Endometrial microvascular endothelial cells (primary cell): ENCODE measurements around the gene PVR. TPM values are rescaled to one million over a fixed set of nuclear protein-coding genes. Genes with fewer than 3 reads are reported as not detected.
"Not testable (repeated sequence)": the region's sequence is repeated elsewhere in the genome, so short reads cannot be mapped to it uniquely, and the experiment has no call there.

Experiments
- in situ Hi-C: cut with HindIII; loops from 2 replicates; pipeline ENCODE4 v1.10.0; 2017; ENCODE audit warnings: low sequenced_read_pairs, low pct_unique_long_range_greater_than_20kb; ENCODE audit errors: inconsistent ontology term
- total RNA-seq: library from RNA; depleted of rRNA; stranded (reverse); fragments of >200 nt; gene quantifications from one replicate; pipeline ENCODE4 v1.2.3, GENCODE V29; 2015; ENCODE audit errors: inconsistent ontology term

Gene PVR, protein sequence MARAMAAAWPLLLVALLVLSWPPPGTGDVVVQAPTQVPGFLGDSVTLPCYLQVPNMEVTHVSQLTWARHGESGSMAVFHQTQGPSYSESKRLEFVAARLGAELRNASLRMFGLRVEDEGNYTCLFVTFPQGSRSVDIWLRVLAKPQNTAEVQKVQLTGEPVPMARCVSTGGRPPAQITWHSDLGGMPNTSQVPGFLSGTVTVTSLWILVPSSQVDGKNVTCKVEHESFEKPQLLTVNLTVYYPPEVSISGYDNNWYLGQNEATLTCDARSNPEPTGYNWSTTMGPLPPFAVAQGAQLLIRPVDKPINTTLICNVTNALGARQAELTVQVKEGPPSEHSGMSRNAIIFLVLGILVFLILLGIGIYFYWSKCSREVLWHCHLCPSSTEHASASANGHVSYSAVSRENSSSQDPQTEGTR
- total RNA-seq: 342 TPM

DNA sequence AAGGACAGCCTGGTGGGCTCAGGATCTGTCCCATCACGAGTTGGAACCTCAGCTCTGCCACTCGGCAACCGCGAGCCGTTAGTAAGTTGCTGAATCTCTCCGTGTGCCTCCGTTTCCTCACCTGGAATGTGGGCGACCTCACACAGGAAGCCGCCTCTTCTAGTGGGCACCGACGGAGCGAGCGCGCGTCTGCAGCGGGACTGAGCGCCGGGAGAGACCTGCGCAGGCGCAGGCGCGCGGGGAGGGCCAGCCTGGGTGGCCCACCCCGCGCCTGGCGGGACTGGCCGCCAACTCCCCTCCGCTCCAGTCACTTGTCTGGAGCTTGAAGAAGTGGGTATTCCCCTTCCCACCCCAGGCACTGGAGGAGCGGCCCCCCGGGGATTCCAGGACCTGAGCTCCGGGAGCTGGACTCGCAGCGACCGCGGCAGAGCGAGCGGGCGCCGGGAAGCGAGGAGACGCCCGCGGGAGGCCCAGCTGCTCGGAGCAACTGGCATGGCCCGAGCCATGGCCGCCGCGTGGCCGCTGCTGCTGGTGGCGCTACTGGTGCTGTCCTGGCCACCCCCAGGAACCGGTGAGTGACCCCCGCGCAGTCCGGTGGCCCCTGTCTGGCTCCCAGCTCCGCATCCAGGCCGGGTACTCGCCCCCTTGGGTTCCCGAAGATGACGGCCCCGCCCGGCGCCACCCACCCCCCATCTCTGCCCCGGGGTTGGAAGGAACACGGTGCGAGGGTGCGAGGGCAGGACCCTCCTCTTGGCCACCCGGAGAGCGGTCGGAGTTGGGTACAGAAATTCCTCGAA lies at the start of gene PVR:
Gene PVR, plus strand, starts transcription at position 306 of the 797 bp plus-strand sequence. Its CDS starts 187 bp downstream, at position 493.
- in situ Hi-C loops: no loop called here

DNA sequence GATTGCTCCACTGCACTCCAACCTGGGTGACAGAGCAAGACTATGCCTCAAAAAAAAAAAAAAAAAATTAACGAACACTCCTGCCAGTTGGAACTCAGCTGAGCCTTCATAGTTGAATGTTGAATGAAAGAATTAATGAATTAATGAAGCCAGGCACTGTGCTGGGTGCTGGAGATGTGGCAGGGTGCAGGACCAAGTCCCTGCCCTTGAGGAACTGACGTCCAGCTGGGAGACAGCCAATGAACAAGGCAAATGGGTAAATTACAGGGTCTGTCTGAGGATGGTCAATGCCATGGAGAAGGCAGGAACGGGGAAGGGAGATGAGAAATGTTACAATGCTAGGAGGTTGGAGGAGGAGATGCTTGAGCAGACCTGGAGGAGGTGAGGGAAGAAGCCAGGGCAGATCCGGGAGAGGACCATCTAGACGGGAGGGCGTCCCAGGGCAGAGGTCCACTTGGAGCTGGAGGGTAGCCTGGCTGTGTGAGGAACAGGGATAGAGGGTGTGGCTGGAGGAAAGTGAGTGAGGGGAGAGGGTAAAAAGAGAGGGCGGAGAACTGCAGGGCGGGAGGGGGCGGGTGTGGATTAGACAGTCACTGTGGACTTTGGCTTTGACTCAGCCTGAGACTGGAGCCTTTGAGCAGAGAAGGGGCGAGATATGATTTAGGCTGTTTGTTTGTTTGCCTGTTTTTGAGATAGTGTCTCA lies 47.1 kb upstream of the PVR start:
- in situ Hi-C loops: no loop called here

DNA sequence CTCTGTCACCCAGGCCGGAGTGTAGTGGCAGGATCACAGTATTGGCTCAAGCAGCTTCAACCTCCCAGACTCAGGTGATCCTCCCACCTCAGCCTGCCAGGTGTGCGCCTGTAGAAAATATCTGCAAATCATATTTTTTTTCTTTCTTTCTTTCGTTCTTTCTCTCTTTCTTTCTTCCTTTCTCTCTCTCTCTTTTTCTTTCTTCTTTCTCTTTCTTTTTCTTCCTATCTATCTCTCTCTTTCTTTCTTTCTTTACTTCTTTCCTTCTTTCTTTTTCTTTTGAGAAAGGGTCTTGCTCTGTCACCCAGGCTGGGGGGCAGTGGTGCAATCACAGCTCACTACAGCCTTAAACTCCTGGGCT lies 46.6 kb upstream of the PVR start:
- in situ Hi-C loops: no loop called here

DNA sequence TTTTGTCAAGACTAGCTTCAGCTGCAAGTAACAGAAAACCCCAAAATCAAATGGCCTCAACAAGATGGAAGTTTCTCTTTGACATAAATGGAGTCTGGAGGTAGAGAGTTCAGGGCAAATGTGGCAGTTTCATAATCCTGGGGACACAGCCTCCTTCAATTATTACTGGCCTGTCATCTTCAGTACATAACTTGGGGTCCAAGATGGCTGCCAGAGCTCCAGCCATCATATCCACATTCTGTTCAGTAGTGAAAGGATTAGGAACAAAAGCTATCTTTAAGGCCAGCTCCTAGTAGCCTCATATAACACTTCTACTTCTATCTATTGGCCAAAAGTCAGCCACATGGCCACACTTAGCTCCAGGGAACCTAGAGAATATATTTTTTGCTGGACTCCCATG lies 45.4 kb upstream of the PVR start:
- in situ Hi-C loops: no loop called here

DNA sequence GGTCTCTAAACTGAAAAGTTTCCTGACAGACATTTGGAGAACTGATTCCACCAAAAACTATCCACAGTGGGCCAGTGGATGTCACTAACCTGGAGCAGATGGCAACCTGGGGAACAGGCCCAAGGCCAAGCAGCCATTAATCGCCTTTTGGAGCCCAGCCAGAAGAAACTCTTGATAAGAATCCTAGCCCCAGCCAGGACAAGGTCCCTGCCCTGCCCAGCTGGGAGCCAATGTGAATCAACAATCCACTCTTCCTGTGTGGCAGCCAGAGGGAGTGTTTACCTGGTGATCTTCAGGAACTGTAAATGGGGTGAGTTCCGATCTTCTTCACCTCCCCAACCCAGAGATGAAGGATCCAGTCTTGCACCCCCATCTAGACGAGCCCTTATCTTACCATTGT lies 44.8 kb upstream of the PVR start:
- in situ Hi-C loops: no loop called here

DNA sequence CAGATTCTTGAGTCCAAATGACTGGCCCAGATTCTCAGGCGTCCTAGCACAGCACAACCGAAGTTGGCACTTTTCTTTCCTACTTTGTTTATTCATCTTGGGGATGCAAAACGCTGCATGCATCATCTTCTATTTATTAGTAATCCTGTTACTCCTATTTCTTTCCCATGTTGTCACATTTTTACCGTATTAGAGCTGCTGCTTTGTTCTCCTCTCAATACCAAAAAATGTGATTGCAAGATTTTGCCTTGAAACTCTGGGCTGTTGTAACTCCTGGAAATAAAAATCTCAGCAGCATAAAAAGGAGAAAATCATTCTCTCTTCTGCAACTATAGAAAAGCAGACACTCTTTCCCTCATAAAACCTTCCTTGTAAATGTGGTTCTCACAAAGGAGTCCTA lies 43.2 kb upstream of the PVR start:
- in situ Hi-C loops: no loop called here

DNA sequence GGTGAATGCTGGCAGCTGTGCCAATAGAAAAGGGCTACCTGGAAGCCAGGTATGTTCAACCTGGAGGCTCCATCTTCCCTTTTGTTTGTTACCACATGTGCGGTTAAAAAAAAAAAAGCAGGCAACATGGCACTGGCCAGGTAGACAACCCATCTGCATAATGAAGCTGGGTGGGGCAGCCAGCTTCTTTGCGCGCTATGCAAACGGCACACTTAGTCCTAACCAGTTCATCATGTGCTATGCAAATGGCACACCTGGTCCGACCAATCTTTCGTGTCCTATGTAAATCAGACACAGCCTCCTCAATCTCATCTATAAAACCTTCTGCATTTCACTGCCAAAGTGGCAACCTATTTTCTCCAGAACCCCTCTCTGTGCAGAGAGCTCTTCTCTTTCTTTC lies 41.6 kb upstream of the PVR start:
- in situ Hi-C loops: no loop called here

DNA sequence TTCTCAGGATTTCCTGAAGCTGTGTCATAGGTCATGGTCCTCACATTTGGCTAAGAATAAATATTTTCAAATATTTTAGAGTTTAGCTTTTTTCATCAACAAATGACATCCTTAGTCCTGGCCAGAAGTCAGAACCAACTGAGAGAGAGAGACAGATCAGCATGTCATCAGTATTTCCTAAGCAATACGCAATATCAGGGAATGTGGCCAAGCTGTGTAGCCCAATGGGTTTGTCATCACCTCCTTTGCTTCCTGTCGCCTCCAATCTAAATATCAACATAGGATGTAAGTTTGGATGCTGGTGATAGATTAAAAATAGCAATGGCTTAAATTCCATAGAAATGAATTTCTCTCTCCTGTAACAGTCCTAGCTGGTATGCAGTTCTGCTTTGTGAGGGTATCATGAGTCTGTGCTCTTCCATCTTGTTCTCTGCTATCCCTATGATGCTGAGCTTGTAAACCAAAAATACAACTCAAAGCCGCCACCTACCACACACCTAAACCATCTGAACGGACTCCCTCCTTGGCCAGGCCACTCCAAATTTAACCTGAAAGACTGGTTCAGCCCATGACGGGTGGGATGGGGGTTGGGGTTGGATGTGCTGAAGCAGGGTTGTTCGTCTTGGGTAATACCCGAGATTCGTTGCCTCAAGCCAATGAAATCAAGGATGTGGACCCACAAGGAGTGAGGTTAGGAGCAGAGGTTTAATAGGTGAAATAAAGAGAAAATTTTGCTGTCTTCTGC lies 40.3 kb upstream of the PVR start:
- in situ Hi-C loops: no loop called here

DNA sequence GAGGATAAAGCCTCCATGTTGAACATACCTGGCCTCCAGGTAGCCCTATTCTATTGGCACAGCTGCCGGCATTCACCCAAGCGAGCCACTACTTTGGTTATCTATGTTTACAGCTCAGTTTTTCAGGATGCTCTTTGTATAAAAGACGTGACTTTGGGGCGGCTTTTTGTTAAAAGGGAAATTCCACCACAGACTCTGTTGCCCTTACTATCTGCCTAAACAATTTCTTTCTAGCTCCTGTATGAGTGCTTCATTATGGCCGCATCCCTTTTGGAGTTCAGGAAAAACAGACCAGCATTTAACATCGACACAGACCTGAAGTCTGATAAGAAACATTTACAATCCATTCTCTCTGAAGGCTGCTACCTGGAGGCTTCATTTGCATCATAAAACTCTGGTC lies 39.5 kb upstream of the PVR start:
- in situ Hi-C loops: no loop called here

DNA sequence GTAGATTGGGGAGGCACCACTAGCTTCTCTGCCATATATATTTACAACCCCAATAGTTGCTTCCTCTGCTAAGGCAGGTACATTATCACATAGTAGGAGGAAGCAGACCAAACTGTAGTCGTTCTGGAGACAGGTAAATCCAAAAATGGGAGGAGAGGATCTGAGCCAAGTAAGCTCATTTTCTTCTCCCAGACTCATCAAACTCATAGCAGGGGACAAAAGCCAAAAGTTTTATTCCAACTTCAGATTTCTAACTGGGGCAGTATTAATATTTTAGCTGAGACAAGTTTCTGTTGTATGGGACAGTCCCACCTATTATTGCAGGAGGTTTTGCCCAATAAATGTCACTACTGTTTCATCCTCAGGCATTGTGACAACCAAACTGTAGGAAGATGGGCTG lies 38.2 kb upstream of the PVR start:
- in situ Hi-C loops: no loop called here

DNA sequence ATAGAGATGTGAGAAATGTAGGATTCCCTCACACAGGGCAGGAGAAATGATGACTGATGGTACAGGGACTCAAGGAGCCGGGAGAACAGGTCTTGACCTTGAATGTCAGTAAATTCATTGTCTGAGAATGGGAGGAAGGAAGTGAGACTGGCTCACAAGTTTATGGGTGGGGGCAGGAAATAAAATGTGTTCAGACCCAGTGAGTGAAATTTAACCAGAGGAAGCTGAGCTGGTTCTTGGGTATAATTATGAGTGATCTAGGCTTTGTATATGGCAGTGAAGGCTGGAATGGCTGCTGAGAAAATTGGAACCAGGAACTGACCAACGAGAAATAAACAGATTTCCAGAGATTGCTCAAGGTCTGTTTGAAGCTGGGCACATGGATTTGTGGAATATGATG lies 36.7 kb upstream of the PVR start:
- in situ Hi-C loops: no loop called here

DNA sequence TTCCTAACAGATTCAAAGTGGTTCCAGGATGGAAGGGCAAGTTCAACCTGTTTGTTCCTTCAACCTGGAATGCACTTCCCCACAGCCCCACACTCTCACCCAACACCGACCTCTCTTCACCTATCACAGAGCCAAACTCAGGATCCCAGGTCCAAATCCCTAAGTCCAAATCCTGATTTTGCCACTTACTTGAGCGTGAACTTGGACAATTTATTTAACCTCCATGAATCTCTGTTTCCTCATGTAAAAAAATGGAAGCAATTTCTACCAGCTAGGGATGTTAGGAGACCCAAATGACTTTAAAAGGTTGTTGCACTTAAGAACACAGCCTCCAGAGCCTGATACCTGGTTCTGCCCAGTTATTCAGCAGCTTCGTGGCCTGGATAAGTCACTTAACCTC lies 35.8 kb upstream of the PVR start:
- in situ Hi-C loops: no loop called here

DNA sequence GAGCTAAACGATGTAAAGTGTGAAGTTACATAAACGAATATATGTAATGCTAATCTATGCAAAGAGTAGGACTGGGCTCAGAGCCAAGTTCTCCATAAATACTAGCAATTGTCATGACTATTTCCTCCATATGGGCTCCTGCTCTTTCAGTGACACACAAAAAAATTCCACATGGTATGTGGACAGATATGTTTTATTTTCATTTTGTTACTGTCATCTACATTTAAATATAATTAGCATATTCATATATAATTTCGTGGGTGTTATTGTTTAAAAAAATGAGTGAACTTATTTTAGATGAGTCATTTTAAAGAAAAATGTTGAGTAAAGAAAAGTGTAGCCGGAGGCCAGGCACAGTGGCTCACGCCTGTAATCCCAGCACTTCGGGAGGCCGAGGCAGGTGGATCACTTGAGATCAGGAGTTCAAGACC lies 35.3 kb upstream of the PVR start:
- in situ Hi-C loops: no loop called here

DNA sequence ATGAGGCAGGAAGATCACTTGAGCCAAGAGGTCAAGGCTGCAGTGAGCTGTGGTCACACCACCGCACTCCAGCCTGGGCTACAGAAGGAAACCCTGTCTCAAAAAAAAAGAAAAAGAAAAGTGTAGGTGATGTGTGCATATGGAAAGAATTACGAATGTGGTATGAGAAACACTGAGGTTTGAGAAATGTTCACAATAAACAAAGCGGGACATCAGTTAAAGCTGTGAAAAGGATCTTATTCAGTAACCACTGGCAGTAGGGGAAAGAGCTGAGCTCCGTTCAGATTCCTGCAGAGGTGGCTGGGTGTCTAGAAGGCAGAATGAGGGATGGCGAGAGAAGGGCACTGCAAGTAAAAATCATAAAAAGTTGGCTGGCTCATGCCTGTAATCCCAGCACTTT lies 34.5 kb upstream of the PVR start:
- in situ Hi-C loops: no loop called here

DNA sequence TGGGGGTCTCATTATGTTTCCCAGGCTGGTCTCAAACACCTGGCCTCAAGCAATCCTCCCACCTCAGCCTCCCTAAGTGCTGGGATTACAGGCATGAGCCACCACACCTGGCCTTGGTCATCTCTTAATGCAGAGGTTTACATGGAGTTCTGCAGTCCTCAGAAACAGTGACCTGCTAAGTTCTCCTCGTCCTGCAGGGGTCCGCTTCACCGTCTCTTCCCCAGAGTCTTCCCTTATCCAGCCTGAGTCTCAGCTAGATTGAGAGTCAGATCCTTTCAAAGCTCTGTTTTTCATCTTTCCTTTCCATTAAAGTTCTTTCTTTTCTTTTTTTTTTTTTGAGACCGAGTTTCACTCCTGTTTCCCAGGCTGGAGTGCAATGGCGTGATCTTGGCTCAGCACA lies 33.2 kb upstream of the PVR start:
- in situ Hi-C loops: not testable (repeated sequence)

DNA sequence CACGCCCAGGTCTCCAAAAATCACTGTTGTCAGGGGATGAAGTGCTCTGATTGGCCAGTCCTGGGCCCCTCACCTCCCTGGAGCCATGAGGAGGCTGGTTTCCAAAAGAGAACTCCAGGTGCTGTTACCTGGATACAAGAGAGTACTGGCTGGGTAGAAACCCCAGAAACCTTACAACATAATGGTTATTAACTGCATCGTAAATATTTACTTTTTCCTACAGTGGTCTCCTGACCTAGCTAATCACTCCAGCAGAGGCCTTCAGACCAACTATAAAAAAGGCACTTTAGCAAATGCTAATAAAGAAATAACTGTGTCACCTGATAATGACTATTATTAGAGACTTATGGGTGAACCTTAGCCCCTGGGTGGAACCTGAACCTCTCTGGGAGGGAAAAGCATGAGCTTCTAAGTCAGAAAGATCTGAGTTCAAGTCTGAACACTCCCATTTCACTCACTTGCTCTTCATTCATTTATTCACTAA lies 31.9 kb upstream of the PVR start:
- in situ Hi-C loops: no loop called here

DNA sequence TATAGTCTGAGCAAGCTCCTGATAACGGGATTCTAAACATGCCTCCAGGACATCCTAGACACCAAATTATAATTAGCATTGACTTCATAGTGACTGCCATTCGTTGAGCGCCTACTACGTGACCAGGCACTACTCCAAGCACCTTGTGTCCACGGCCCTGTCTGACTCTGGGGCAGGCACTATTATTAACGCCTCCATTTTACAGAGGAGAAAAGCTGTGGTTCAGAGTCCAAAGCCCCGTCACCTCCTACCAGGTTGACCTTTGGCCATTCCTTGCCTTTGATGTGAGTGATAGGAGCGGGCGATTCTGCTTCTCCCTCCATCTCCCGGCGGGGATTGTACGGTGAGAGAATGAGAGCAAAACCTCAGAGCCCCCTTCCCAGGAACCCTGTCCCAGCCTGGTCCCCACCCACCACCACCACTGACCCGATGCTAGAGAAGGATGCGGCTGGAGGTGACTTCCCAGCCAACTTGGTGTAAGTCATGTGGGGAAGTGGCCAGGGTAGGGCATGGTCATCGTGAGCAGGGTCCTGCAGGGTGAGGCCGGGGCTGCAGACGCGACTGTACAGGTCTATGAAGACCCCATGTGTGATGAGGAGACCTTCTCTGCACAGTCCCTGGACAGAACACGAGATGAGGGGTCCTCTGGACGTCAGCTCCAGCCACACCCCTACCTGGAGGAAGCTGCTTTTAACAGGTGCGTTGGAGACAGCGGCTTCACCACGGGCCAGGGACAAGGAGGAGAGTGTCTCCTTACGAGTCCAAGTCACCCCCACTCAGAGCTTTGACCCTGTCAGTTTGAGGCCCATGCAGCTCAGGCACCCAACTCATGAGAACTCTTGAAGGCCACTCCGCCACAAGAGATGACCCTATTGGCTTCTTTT lies 30.2 kb upstream of the PVR start, which contains the start of gene IGSF23:
Gene IGSF23, plus strand, starts transcription at position 269 of the 884 bp plus-strand sequence. Its CDS starts 83 bp downstream, at position 352.
- in situ Hi-C loops: no loop called here

DNA sequence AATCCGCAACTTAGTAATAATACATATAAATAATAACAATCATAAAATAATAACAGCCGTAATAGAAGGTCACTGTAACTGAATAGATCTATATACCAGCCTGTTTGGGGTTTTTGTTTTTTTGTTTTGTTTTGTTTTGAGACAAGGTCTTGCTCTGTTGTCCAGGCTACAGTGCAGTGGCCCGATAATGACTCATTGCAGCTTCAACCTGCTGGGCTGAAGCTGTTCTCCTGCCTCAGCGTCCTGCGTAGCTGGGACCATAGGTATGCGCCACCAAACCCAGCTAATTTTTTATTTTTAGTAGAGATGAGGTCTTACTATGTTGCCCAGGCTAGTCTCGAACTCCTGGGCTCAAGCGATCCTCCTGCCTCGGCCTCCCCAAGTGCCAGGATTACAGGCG lies 29.4 kb upstream of the PVR start:
- in situ Hi-C loops: no loop called here
